Midbrain (tissue), 1 donor: Measurements from ENCODE around the gene KIF17.
"Not testable (repeated sequence)": the region's sequence is repeated elsewhere in the genome, so short reads cannot be mapped to it uniquely, and the experiment has no call there.

Experiments
- DNase-seq: peaks from one replicate; lab custom pipeline; 2025; lab: John Stamatoyannopoulos, UW

KIF17 gene

GRCh38 chr1:20686883-20687725 lies 30.7 kb downstream of the KIF17 start:
- no peak for DNase-seq

GRCh38 chr1:20685741-20686140 lies 32.1 kb downstream of the KIF17 start:
- no peak for DNase-seq

- no peak for DNase-seq
These were observed 32.6 kb downstream of the KIF17 start for GRCh38 chr1:20685099-20685662.

GRCh38 chr1:20684651-20685050 lies 33.2 kb downstream of the KIF17 start:
- DNase-seq = no peak

GRCh38 chr1:20684050-20684620 lies 33.7 kb downstream of the KIF17 start:
- no peak for DNase-seq

GRCh38 chr1:20683614-20684013 lies 34.2 kb downstream of the KIF17 start:
- no peak for DNase-seq

- DNase-seq = no peak
These were observed 35.1 kb downstream of the KIF17 start for GRCh38 chr1:20682571-20683236.

GRCh38 chr1:20681999-20682398 lies 35.8 kb downstream of the KIF17 start:
- no peak for DNase-seq

GRCh38 chr1:20680269-20680668 lies 37.5 kb downstream of the KIF17 start:
- no peak for DNase-seq

GRCh38 chr1:20678599-20678998 lies 39.2 kb downstream of the KIF17 start:
- DNase-seq = no peak

- not testable (repeated sequence) for DNase-seq
These were observed 44.2 kb downstream of the KIF17 start for GRCh38 chr1:20673626-20674025.

- DNase-seq = no peak
These were observed 45.6 kb downstream of the KIF17 start for GRCh38 chr1:20672265-20672632.

GRCh38 chr1:20670936-20671335 lies 46.9 kb downstream of the KIF17 start:
- DNase-seq = no peak

- DNase-seq = no peak
These were observed 49.2 kb downstream of the KIF17 start for GRCh38 chr1:20668581-20668980.

- DNase-seq = no peak
These were observed 51.0 kb downstream of the KIF17 start for GRCh38 chr1:20666804-20667203.

GRCh38 chr1:20666146-20666545 lies 51.7 kb downstream of the KIF17 start:
- no peak for DNase-seq

- DNase-seq = no peak
These were observed 52.1 kb downstream of the KIF17 start for GRCh38 chr1:20665726-20666125.

- DNase-seq = no peak
These were observed 53.7 kb downstream of the KIF17 start for GRCh38 chr1:20663969-20664715.

GRCh38 chr1:20663365-20663764 lies 54.4 kb downstream of the KIF17 start:
- DNase-seq = no peak

- DNase-seq = no peak
These were observed 55.7 kb downstream of the KIF17 start for GRCh38 chr1:20662110-20662475.

- DNase-seq = peak; percentile 98
These were observed 56.3 kb downstream of the KIF17 start, which contains the start of gene DDOST for GRCh38 chr1:20661207-20662109. Gene DDOST (minus strand): TSS chr1:20661369. CDS start chr1:20661350, 19 bp downstream.
